ENCODE measurements around the gene LPIN2.

Gene LPIN2

GRCh38 chr18:2987876-2988790, 24.8 kb downstream of the LPIN2 start:
- Histone ChIP-seq H3K4me1 (ENCODE audit: control insufficient read depth, insufficient read depth, low read length) (peaks cover 2% of the 10 kb centered on the region; the same call in 1 of the 2 replicates), H3K27ac (ENCODE audit: low read depth, low read length) (no peak overlapping the region), H3K4me3 (ENCODE audit: low read depth, low read length) (no peak overlapping the region), H3K9me3 (ENCODE audit: control insufficient read depth, insufficient read depth, low read length) (no peaks in the 10 kb centered on the region), H3K27me3 (ENCODE audit: control insufficient read depth, insufficient read depth, low read length) (no peaks in the 10 kb centered on the region), H3K36me3 (ENCODE audit: control insufficient read depth, insufficient read depth, low read length) (no peaks in the 10 kb centered on the region), H3K9ac (ENCODE audit: low read depth, low read length) (no peak overlapping the region)

- H3K27ac ChIP-seq (ENCODE audit: low read depth, low read length), result peak overlapping the region; percentile 16
Observed at GRCh38 chr18:2986150-2986865, 26.6 kb downstream of the LPIN2 start.

GRCh38 chr18:2985628-2986027, 27.3 kb downstream of the LPIN2 start:
- no peaks in the 10 kb centered on the region for H3K9me3 ChIP-seq (ENCODE audit: control insufficient read depth, insufficient read depth, low read length)
- H3K9ac ChIP-seq (ENCODE audit: low read depth, low read length), result no peak overlapping the region
- peaks cover 27% of the 10 kb centered on the region for H3K4me1 ChIP-seq (ENCODE audit: control insufficient read depth, insufficient read depth, low read length)
- H3K27ac ChIP-seq (ENCODE audit: low read depth, low read length), result peak overlapping the region; percentile 16
- no peak overlapping the region for H3K4me3 ChIP-seq (ENCODE audit: low read depth, low read length)
- no peaks in the 10 kb centered on the region for H3K27me3 ChIP-seq (ENCODE audit: control insufficient read depth, insufficient read depth, low read length)
- H3K36me3 ChIP-seq (ENCODE audit: control insufficient read depth, insufficient read depth, low read length), result no peaks in the 10 kb centered on the region

More at GRCh38 chr18:2986150-2986865, 26.6 kb downstream of the LPIN2 start:
- Histone ChIP-seq H3K27me3 (ENCODE audit: control insufficient read depth, insufficient read depth, low read length) (no peaks in the 10 kb centered on the region), H3K4me1 (ENCODE audit: control insufficient read depth, insufficient read depth, low read length) (peaks cover 20% of the 10 kb centered on the region), H3K36me3 (ENCODE audit: control insufficient read depth, insufficient read depth, low read length) (no peaks in the 10 kb centered on the region), H3K9me3 (ENCODE audit: control insufficient read depth, insufficient read depth, low read length) (no peaks in the 10 kb centered on the region), H3K4me3 (ENCODE audit: low read depth, low read length) (no peak overlapping the region), H3K9ac (ENCODE audit: low read depth, low read length) (no peak overlapping the region)

GRCh38 chr18:2984703-2985261, 28.2 kb downstream of the LPIN2 start:
- no peaks in the 10 kb centered on the region for H3K27me3 ChIP-seq (ENCODE audit: control insufficient read depth, insufficient read depth, low read length)
- H3K27ac ChIP-seq (ENCODE audit: low read depth, low read length), result no peak overlapping the region
- no peak overlapping the region for H3K9ac ChIP-seq (ENCODE audit: low read depth, low read length)
- no peaks in the 10 kb centered on the region for H3K36me3 ChIP-seq (ENCODE audit: control insufficient read depth, insufficient read depth, low read length)
- H3K4me3 ChIP-seq (ENCODE audit: low read depth, low read length), result no peak overlapping the region
- peaks cover 31% of the 10 kb centered on the region for H3K4me1 ChIP-seq (ENCODE audit: control insufficient read depth, insufficient read depth, low read length)
- no peaks in the 10 kb centered on the region for H3K9me3 ChIP-seq (ENCODE audit: control insufficient read depth, insufficient read depth, low read length)

- Histone ChIP-seq H3K36me3 (ENCODE audit: control insufficient read depth, insufficient read depth, low read length) (no peaks in the 10 kb centered on the region), H3K4me1 (ENCODE audit: control insufficient read depth, insufficient read depth, low read length) (peaks cover 33% of the 10 kb centered on the region), H3K4me3 (ENCODE audit: low read depth, low read length) (no peak overlapping the region), H3K9me3 (ENCODE audit: control insufficient read depth, insufficient read depth, low read length) (no peaks in the 10 kb centered on the region), H3K9ac (ENCODE audit: low read depth, low read length) (no peak overlapping the region), H3K27me3 (ENCODE audit: control insufficient read depth, insufficient read depth, low read length) (no peaks in the 10 kb centered on the region), H3K27ac (ENCODE audit: low read depth, low read length) (no peak overlapping the region)
Observed at GRCh38 chr18:2984091-2984490, 28.9 kb downstream of the LPIN2 start.

- Histone ChIP-seq H3K27ac (ENCODE audit: low read depth, low read length) (no peak overlapping the region), H3K9ac (ENCODE audit: low read depth, low read length) (no peak overlapping the region), H3K27me3 (ENCODE audit: control insufficient read depth, insufficient read depth, low read length) (no peaks in the 10 kb centered on the region), H3K4me1 (ENCODE audit: control insufficient read depth, insufficient read depth, low read length) (peaks cover 33% of the 10 kb centered on the region), H3K9me3 (ENCODE audit: control insufficient read depth, insufficient read depth, low read length) (no peaks in the 10 kb centered on the region), H3K36me3 (ENCODE audit: control insufficient read depth, insufficient read depth, low read length) (no peaks in the 10 kb centered on the region), H3K4me3 (ENCODE audit: low read depth, low read length) (no peak overlapping the region)
Observed at GRCh38 chr18:2983296-2983695, 29.6 kb downstream of the LPIN2 start.

- Histone ChIP-seq H3K4me1 (ENCODE audit: control insufficient read depth, insufficient read depth, low read length) (peaks cover 33% of the 10 kb centered on the region), H3K27me3 (ENCODE audit: control insufficient read depth, insufficient read depth, low read length) (no peaks in the 10 kb centered on the region), H3K9ac (ENCODE audit: low read depth, low read length) (no peak overlapping the region; the same call in 1 of the 2 replicates), H3K36me3 (ENCODE audit: control insufficient read depth, insufficient read depth, low read length) (no peaks in the 10 kb centered on the region), H3K27ac (ENCODE audit: low read depth, low read length) (peak overlapping the region; percentile 43), H3K9me3 (ENCODE audit: control insufficient read depth, insufficient read depth, low read length) (no peaks in the 10 kb centered on the region), H3K4me3 (ENCODE audit: low read depth, low read length) (no peak overlapping the region)
Observed at GRCh38 chr18:2982452-2983269, 30.3 kb downstream of the LPIN2 start.

- H3K27ac ChIP-seq (ENCODE audit: low read depth, low read length), result peak overlapping the region; percentile 63
Observed at GRCh38 chr18:2982022-2982421, 30.9 kb downstream of the LPIN2 start.

GRCh38 chr18:2981212-2981728, 31.7 kb downstream of the LPIN2 start:
- Histone ChIP-seq H3K9ac (ENCODE audit: low read depth, low read length) (no peak overlapping the region), H3K4me1 (ENCODE audit: control insufficient read depth, insufficient read depth, low read length) (peaks cover 33% of the 10 kb centered on the region), H3K9me3 (ENCODE audit: control insufficient read depth, insufficient read depth, low read length) (no peaks in the 10 kb centered on the region), H3K4me3 (ENCODE audit: low read depth, low read length) (no peak overlapping the region), H3K27ac (ENCODE audit: low read depth, low read length) (peak overlapping the region; percentile 63), H3K36me3 (ENCODE audit: control insufficient read depth, insufficient read depth, low read length) (no peaks in the 10 kb centered on the region), H3K27me3 (ENCODE audit: control insufficient read depth, insufficient read depth, low read length) (no peaks in the 10 kb centered on the region)

More at GRCh38 chr18:2982022-2982421, 30.9 kb downstream of the LPIN2 start:
- no peaks in the 10 kb centered on the region for H3K36me3 ChIP-seq (ENCODE audit: control insufficient read depth, insufficient read depth, low read length)
- H3K9me3 ChIP-seq (ENCODE audit: control insufficient read depth, insufficient read depth, low read length), result no peaks in the 10 kb centered on the region
- no peak overlapping the region; the same call in 1 of the 2 replicates for H3K9ac ChIP-seq (ENCODE audit: low read depth, low read length)
- no peaks in the 10 kb centered on the region for H3K27me3 ChIP-seq (ENCODE audit: control insufficient read depth, insufficient read depth, low read length)
- peaks cover 33% of the 10 kb centered on the region for H3K4me1 ChIP-seq (ENCODE audit: control insufficient read depth, insufficient read depth, low read length)
- peak overlapping the region; percentile 9; the same call in 1 of the 2 replicates for H3K4me3 ChIP-seq (ENCODE audit: low read depth, low read length)

Measured in HUES48 (cell line).